ENCODE data around the gene TAS1R3. TPM values are rescaled to one million over a fixed set of nuclear protein-coding genes. Genes with fewer than 3 reads are reported as not detected.

Gene TAS1R3
- total and polyA plus RNA-seq, 12 donors = 0.16 to 3.1 (median 0.37) TPM

- H3K4me3 ChIP-seq = no peak overlapping the region
Measured at GRCh38 chr1:1330366-1331067, 563 bp upstream of the TAS1R3 start.

GRCh38 chr1:1332031-1332755 lies 1.1 kb downstream of the TAS1R3 start:
- intact Hi-C loops (cut with DNase I) = no loop called here
- Histone ChIP-seq H3K36me3 (peaks cover 0 to 41% (median 16%) of the 10 kb centered on the region in 9 donors), H3K4me1 (peaks cover 6 to 37% (median 13%) of the 10 kb centered on the region in 9 donors), H3K27me3 (no peaks in the 10 kb centered on the region), H3K9me3 (no peaks in the 10 kb centered on the region), H3K4me3 (no peak overlapping the region), H3K27ac (no peak overlapping the region)
- DNase-seq = no peak
- ATAC-seq = peak in 1 of 8 donors; percentile 1
- TF ChIP-seq CTCF (IDR thresholded peaks at IDR 0.05) = no peak
- 86% methylated on average over 57 of the region's 57 CpGs for WGBS, 2 donors

More at GRCh38 chr1:1330366-1331067, 563 bp upstream of the TAS1R3 start:
- peaks cover 0 to 36% (median 16%) of the 10 kb centered on the region in 9 donors for H3K36me3 ChIP-seq
- no peaks in the 10 kb centered on the region for H3K9me3 ChIP-seq
- no peak for TF ChIP-seq CTCF (IDR thresholded peaks at IDR 0.05)
- peaks cover 17 to 54% (median 29%) of the 10 kb centered on the region in 9 donors for H3K4me1 ChIP-seq
- intact Hi-C loops (cut with DNase I) = no loop called here
- peak in 2 of 8 donors; percentile 3 to 4 for ATAC-seq
- no peak overlapping the region for H3K27ac ChIP-seq
- DNase-seq = no peak
- H3K27me3 ChIP-seq = no peaks in the 10 kb centered on the region
- 63 to 67% methylated on average over 15 of the region's 15 CpGs for WGBS, 2 donors

GRCh38 chr1:1332774-1333480 lies 1.8 kb downstream of the TAS1R3 start:
- no peak overlapping the region for H3K27ac ChIP-seq
- TF ChIP-seq CTCF (IDR thresholded peaks at IDR 0.05) = no peak
- ATAC-seq (peak in 1 of 8 donors; percentile 2), DNase-seq (no peak)
- intact Hi-C loops (cut with DNase I) = no loop called here
- WGBS, 2 donors = 83 to 86% methylated on average over 48 of the region's 48 CpGs
- H3K9me3 ChIP-seq = no peaks in the 10 kb centered on the region
- no peak overlapping the region for H3K4me3 ChIP-seq
- H3K4me1 ChIP-seq = peaks cover 6 to 30% (median 12%) of the 10 kb centered on the region in 9 donors
- H3K36me3 ChIP-seq = peaks cover 0 to 41% (median 9%) of the 10 kb centered on the region in 9 donors
- no peaks in the 10 kb centered on the region for H3K27me3 ChIP-seq

- TF ChIP-seq CTCF (IDR thresholded peaks at IDR 0.05) = no peak
- Histone ChIP-seq H3K4me3 (no peak overlapping the region), H3K9me3 (no peaks in the 10 kb centered on the region), H3K27me3 (no peaks in the 10 kb centered on the region), H3K36me3 (peaks cover 0 to 41% (median 5%) of the 10 kb centered on the region in 9 donors), H3K27ac (no peak overlapping the region), H3K4me1 (peaks cover 6 to 28% (median 12%) of the 10 kb centered on the region in 9 donors)
- intact Hi-C loops (cut with DNase I) = no loop called here
- WGBS, 2 donors = 85 to 89% methylated on average over 36 of the region's 36 CpGs
- no peak for DNase-seq
- no peak for ATAC-seq
Measured at GRCh38 chr1:1333551-1334241, 2.6 kb downstream of the TAS1R3 start.
